ENCODE results near the gene ANKIB1.
A peak's percentile ranks its signal among the peaks of the same experiment; 100 is the strongest.
"Not testable (repeated sequence)": the region's sequence is repeated elsewhere in the genome, so short reads cannot be mapped to it uniquely, and the experiment has no call there.

The ANKIB1 gene

DNA sequence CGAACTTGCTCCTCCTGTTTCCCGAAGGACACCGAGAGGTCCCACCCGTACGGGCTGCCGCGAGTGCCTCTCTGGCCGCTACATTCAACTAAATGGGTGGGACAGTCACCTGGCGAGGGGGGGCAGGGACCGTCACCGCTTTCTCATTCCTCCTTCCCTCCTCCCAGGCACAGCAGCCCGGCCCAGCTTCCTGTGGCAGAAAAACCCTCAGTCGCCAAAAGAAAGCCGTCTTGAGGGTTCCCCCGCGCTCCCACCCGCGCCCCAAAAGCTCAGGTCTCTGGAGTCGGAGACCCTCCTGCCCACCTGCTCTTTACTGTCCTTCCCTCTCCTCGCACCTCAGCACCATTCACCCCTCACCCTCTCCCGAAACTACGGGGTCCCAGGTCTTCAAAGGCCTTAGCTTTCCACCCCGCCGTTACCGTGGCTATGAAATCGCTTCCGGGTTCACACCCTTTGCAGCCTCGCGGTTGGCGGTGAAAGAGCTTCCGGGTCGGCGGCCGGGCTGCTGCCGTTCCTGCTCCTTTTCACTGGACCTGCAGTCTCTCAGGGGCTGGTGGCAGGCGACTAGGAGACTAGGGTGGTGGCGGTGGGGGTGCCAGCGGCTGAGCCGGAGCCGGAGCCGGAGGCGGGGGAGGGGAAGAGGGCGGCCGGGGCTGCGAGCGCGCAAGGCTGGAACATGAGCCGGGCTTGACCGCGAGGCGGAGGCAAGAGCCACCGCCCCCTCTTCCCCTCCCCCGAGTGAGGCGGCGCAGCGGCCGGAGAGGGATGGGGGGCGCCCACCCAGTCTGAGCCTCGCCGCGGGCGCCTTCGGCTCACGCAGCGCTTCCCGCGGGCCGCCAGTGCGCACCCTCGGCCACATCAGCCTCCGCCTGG, at the start of gene ANKIB1, which contains the start of gene KRIT1:
ANKIB1 (plus strand) TSS at position 488 of the 873 bp plus-strand sequence. CDS start 49,005 bp downstream, outside the sequence.
KRIT1 (minus strand) TSS at position 428 of the 873 bp plus-strand sequence. CDS start 3,779 bp downstream, outside the sequence.
- peak; percentile 84 for DNase-seq

GRCh38 chr7:92200791-92201190, 45.0 kb upstream of the ANKIB1 start:
- DNase-seq, result no peak

DNA sequence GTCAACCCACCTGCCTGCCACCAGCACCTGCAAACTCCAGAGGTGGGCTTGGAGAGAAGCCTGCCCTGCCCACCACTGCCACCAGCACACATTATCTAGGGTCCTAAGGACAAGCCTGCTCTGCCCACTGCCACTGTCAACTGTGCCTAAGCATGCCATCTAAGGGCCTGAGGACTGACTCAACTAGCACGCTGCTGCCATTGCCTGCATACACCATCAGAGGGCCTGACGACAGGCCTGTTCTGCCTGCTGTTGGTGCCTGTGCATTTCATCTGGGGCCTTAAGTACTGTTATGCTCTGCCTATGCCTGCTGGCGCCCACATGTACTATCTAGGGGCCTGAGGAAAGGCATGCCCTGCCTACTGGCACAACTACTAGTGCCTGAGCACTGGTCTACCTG, 39.8 kb upstream of the ANKIB1 start:
- no peak for DNase-seq

GRCh38 chr7:92206672-92207071, 39.1 kb upstream of the ANKIB1 start:
- DNase-seq, result no peak

GRCh38 chr7:92221766-92222165, 24.0 kb upstream of the ANKIB1 start:
- no peak for DNase-seq

DNA sequence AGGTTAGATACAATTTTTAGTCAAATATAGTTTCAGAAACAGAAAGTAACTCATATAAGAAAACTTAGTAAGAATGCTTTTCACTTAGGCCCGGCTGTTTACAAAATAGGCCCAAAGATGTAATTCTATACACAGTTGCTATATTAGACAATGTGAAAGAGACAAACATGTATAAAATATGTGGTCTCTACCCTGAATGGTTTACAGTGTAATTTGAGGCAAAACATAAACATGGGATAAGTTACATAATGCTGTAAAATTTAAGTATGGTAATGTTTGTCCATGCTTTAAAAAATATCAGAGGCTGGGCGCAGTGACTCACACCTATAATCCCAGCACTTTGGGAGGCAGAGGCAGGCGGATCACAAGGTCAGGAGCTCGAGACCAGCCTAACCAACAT, 18.8 kb upstream of the ANKIB1 start:
- DNase-seq, result no peak

DNA sequence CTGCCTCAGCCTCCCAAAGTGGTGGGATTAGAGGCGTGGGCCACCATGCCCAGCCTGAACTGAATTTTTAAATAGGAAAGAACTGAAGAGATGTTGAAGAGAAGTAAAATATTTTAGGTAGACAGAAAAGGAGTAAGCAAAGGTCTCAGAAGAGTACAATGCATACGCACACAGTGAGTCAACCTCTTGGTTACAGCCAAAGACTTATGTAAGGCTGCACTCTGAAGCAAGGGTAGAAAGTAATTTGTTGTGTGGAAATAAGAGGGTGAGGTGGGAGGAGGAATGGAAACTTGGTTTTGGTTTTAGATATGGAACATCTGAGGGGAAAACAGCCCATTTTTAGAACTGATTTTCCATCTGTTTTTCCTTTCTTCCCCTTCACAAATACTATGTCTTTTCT, 17.7 kb upstream of the ANKIB1 start:
- DNase-seq, result no peak

DNA sequence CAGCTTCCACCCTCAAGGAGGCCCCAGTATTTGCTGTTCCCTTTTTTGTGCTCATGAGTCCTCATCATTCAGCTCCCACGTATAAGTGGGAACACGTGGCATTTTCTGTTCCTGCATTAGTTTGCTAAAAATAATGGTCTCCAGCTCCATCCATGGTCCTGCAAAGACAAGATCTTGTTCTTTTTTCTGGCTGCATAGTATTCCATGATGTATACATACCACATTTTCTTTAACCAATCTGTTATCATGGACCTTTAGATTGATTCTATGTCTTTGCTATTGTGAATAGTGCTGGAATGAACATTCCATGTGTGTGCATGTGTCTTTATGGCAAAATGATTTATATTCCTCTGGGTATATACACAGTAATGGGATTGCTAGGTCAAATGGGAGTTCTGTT, 17.0 kb upstream of the ANKIB1 start:
- DNase-seq, result no peak

GRCh38 chr7:92230547-92230946, 15.2 kb upstream of the ANKIB1 start:
- DNase-seq, result no peak

- DNase-seq, result no peak
These were observed 2.8 kb upstream of the ANKIB1 start for GRCh38 chr7:92242972-92243371.

DNA sequence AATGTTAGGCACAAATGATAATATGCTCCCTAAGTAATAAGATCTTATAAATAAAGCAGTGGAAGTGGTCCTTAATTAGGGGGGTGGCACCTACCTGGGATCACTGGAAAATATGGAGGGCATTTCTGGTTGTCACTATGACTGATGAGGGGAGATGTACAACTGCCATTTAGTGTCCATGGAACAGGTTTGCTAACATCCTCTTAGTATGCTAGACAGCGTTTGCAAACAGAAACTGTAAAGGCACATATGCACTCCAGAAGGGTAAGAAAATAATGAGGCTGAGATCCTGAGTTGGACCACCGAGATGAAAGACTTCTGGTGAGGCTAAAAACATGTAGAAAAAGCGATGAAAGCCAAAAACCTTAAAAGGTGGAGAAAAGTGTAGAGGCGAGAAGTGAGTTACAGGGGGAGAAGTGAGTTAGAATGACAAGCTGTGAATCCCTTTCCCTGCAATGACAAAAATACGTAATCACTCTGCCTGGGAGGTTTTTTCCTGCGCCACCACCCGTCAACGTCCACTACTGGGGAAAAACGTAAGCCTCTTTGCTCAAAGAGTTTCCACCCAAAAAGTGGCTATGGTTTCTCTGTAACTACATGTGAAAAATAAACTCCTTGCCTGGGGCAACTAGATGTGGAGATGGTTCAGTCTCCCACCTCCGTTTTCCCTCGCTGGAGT, 827 bp upstream of the ANKIB1 start:
- DNase-seq, result no peak

DNA sequence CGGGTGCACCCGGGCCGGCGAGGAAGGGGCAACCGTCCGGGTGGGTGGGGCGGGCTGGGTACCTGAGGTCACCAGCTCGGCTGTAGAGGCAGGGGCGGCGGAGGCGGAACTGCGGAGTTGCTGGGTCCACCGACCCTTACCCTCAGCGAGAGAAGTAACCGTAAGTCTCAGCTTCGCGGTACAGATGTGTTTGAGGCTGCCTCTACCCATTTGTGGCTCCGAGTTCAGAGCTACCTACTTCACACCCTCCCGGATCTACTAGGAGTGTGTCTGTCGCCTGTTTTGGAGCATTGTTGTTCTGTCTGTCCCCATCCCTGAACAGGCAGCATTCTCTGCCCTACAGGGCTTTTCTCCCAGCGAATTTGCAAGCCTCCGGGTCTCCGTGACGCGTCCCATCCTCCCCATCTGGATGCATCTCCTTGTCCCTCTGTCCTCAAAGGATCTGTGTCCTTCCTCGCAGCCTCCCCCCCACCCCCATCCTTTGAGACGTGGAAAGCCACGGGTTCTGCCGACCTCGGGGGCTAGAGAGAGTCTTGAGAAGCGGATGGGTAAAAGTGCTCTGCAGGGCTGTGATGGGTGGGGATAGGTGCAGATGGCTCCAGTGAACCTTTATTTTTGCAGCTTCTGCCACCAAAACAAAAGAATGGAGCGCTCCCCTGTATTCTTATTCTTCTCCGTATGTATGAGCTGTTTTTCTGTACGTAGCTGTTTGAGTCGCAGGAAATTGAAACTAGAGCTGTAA, 757 bp downstream of the ANKIB1 start:
- peak; percentile 10 for DNase-seq

GRCh38 chr7:92250603-92251002, 4.8 kb downstream of the ANKIB1 start:
- no peak for DNase-seq

DNA sequence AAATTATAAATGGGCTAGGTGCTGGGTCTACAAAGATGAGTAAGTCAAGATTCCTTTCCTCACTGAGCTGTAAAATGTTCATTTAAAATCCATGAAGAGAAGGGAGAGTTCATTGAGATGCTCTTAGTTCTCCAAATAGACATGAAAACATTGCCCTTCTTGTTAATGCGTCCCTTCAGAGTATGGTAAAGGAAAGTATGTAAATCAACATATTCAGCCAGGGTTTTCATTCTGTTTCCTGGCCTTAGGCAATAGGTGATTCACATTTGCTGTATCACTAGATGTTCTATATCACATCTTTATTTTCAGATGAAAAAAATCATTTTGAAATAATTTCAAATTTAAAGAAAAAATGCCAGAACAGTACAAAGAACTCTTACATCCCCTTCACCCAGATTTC, 5.4 kb downstream of the ANKIB1 start:
- no peak for DNase-seq

DNA sequence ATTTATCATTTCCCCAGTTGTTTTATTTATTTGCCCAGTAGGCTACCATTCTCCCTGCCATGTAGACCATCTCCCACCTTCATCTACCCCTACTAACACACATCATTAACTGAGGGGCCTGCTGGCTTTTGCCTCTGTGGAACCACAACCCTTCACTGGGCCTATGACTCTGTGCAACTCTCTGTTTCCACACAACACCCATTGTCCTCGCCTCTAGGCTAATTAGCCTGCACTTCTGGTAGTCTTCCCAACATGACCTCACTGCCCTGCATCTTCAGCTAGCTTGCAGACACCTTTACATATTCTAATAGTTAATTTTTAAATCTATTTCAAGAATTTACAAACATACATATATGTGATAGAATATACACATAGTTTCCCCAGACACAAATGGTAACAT, 7.5 kb downstream of the ANKIB1 start:
- no peak for DNase-seq

GRCh38 chr7:92254800-92255199, 9.0 kb downstream of the ANKIB1 start:
- not testable (repeated sequence) for DNase-seq

GRCh38 chr7:92255308-92255707, 9.5 kb downstream of the ANKIB1 start:
- no peak for DNase-seq

DNA sequence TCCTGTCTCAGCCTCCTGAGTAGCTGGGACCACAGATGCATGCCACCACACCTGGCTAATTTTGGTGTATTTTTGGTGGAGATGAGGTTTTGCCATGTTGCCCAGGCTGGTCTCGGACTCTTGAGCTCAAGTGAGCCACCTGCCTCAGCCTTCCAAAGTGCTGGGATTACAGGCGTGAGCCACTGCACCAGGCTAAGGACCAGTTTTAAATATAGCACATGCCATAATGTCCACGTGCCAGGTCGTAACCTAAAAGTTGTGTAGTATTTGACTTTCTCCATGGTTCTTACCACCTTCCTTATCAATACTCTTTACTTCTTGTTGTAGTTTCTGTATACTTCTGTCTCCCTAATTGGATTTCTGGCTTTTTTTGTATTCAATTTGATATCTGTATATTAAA, 13.3 kb downstream of the ANKIB1 start:
- no peak for DNase-seq

- no peak for DNase-seq
These were observed 14.0 kb downstream of the ANKIB1 start for GRCh38 chr7:92259610-92260247.

GRCh38 chr7:92260248-92260781, 14.5 kb downstream of the ANKIB1 start:
- no peak for DNase-seq

- DNase-seq, result no peak
These were observed 20.9 kb downstream of the ANKIB1 start for GRCh38 chr7:92266415-92267241.

DNA sequence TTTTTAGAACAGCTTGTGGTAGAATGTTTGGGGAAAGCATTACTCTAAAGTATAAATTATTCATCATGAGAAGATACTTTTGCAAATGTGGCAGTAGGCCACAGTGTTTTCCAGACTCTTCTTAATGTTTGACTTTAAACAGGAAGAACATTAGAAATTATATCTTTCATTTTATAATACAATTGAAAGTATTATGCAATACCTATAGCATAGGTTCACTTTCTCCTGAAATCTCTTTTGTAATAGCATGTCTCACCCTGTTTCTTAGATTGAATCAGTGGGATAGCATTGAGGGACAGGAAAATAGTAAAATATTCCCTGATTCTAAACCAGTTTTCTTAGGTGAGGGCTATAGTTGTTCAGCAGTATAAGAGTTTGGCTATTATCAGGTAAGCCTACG, 23.1 kb downstream of the ANKIB1 start:
- no peak for DNase-seq

Data from activated CD4-positive, alpha-beta T cell treated with anti-CD3 and anti-CD28 coated beads, Interleukin-2, amount 50 U/mL, for 1 hour (primary cell).